Cerebellar cortex (tissue), 1 donor: ENCODE results near the gene FAM72C.
"Not testable (repeated sequence)": the region's sequence is repeated elsewhere in the genome, so short reads cannot be mapped to it uniquely, and the experiment has no call there.

Experiments
- DNase-seq: peaks from one replicate; pipeline ENCODE4 v3.0.0-alpha.2; 2015; ENCODE audit warnings: low spot score

FAM72C gene

DNA sequence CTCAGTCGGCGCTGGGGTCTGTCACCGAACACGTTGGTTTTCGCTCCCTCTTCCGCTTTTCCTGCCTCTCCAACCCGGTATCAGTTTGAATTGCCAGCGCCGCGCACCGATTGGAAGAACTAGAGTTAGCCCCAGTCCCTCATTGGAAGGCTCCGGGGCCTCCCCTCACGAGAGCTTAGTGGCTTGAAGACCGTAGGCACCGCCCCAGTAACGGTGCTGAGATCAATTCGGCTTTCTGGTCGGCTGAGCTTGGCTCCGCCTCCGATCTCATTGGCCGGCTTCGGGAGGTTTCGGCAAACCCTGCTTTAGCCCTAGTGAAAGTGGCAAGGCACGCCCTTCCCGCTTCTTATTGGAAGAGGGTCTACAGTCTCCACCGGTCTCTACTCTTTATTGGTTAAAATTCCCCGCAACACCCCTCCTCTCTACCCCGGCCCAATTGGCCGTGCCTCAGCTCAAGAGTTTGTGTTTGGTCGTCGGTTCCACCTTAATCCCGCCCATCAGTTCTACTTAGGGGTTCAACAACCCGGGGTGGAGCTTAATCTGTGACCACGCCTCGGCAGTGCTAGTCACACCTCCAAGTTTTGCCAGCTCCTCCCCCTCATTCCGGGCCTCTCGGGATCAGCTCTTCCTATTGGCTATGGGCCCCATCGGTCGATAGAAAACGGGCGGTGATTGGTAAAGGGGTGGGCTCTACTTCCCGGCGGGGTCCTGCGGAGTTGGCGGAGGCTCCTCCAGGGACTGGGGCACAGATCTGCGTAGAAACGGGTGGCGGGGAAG lies at the start of gene FAM72C:
FAM72C (minus strand) TSS at position 63 of the 777 bp plus-strand sequence. CDS start 845 bp downstream, outside the sequence.
- DNase-seq, result not testable (repeated sequence)

- DNase-seq, result not testable (repeated sequence)
Measured at GRCh38 chr1:144020001-144020738, 48.4 kb upstream of the FAM72C start.

GRCh38 chr1:144019101-144019500 lies 47.3 kb upstream of the FAM72C start:
- DNase-seq, result not testable (repeated sequence)

GRCh38 chr1:144015180-144015966 lies 43.6 kb upstream of the FAM72C start:
- not testable (repeated sequence) for DNase-seq

GRCh38 chr1:144014528-144014927 lies 42.7 kb upstream of the FAM72C start:
- not testable (repeated sequence) for DNase-seq

GRCh38 chr1:144014121-144014520 lies 42.3 kb upstream of the FAM72C start:
- not testable (repeated sequence) for DNase-seq

DNA sequence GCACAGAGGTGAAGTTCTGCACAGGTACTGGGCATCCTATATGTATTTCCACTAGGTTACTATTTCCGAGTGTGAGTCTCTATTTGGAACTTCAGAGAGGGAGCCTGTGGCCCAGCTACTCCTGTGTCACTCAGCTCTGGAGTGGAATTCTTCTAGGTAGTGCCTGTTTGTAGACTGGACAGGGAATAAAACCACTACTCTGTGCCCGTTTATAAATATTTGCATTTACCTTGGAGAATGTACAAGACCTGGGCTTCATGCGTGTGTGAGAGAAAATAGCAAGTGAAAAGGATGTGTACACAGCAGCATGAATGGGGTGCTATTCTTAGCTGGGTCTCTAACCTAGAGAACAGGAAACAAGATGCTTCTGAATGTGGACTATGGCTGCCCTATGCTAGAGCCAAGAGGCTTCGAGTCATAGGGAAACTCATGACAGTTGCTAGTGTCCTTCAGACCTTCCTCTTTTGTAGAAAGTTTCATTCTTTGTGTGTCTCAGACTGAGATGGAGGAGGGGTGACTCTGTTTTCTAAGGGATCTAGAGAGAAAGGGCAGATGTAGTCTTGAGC lies 40.5 kb upstream of the FAM72C start:
- not testable (repeated sequence) for DNase-seq

DNA sequence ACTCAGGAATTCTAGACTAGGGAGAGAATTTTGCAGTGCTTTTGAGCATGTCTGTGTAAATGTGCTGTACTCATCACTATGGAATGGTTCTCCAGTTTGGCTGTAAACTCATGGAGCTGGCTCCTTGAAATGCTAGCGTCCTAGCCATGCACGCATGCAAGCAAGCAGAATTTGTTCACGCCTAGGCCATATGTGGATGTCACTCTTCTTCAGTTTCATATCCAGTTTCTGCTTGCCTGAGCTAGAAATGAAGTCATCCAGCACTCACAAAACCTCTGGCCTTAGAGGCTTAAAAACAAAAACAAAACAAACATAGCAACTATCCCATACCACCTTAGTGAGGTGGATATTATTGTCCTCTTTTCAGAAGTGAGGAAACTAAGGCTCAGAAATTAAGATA lies 37.6 kb upstream of the FAM72C start:
- DNase-seq, result not testable (repeated sequence)

- DNase-seq, result not testable (repeated sequence)
Measured at GRCh38 chr1:144004259-144004658, 32.5 kb upstream of the FAM72C start.

- not testable (repeated sequence) for DNase-seq
Measured at GRCh38 chr1:144003306-144004029, 31.7 kb upstream of the FAM72C start.

- DNase-seq, result peak; percentile 19
Measured at GRCh38 chr1:144002141-144002881, 30.5 kb upstream of the FAM72C start.

- DNase-seq, result not testable (repeated sequence)
Measured at GRCh38 chr1:144001077-144001476, 29.3 kb upstream of the FAM72C start.

DNA sequence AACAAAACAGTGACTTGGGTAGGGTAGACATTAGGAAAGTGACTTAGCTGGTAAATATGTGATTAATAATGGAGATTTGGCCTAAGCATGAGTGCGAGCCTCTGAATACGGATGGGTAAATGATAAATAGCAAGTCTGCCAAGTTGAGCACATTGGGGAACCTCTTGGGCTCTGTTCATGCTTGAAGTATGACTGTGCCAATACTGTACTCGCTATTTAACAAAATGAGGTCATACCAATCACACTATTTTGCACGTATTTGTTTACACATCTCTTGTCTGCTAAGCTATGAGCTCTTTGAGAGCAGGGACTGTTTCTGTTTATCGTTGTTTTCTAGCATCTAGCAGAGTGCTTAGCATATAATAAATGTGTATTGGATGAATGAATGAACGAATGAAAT lies 24.2 kb upstream of the FAM72C start:
- DNase-seq, result not testable (repeated sequence)

DNA sequence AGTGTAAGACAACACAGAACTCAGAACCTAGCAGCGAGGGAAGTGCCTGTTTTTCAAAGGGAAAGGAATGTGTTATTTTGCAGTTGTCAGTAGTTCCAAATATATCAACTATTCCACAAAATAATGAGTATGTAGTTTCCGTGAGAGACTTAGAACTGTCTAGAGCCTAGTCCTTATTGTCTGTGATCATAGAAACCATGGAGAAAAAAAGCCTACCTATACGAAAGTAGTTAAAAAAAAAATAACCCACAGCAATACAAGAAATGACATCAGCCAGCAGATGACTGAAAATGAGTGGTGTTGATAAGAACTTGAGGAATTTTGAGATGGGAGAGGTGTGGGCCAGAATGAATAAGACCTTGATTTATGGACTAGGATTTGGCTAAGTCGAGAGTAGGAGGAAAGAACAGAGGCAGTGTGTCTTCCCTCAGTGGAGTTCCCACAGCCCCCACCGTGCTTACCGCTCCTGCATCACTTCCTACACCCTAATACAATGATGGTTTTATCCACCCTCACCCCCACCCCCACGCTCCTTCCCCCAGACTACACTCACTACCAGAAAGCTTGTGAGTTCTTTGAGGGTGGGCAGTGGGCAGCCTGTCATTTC lies 21.6 kb upstream of the FAM72C start:
- DNase-seq, result not testable (repeated sequence)

DNA sequence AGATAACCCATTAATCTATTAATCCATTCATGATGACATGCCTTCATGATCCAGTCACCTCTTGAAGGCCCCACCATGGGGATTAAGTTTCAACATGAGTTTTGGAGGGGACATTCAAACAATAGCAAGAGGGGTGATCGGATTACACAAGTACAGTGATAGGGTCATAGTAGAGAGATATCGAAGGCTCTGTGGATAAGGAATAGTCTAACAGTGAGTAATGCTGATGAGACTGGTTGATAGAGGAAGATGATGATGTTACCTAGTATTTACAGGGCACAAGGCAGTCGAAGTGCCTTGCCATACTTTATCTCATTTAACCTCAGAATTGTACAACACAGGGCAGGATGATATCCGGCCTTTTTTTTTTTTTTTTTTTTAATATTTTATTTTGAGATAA lies 18.9 kb upstream of the FAM72C start:
- not testable (repeated sequence) for DNase-seq

DNA sequence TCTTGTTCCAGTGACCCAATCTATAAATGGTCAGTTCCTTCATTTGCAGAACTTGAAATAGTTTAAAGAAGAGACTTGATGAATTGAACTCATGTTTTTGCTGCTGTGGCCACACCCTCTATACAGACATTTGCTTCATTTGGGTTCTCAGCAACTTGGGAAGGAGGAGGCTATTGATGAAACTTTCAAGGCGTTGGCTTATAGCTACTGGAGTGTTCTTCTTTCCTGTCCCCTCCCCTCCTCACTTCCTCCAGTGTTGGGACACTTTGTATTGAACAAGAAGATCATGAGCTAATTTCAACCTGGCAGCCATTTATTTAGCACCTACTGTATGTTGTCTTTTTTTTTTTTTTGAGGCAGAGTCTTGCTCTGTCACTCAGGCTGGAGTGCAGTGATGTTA lies 17.9 kb upstream of the FAM72C start:
- not testable (repeated sequence) for DNase-seq

- not testable (repeated sequence) for DNase-seq
Measured at GRCh38 chr1:143989427-143989712, 17.6 kb upstream of the FAM72C start.

- DNase-seq, result not testable (repeated sequence)
Measured at GRCh38 chr1:143988602-143989426, 17.0 kb upstream of the FAM72C start.

DNA sequence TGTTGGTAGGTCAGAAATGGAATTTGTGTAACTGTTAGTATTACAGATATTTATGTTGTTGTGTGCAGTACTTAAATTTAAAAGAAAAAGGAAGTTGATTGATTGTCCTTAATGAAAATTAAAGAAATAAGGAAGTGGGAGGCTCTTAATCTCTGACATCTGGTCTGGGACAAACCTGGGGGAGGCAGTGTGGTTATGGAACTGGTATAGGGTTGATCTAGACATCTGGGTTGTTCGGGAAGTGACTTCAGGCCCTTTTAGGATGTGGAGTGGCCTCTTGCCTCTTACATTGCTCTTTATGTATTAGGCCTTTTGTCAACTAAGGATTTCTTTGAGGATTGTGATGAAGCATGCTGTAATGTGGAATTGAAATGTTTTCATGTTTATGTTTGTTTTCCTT lies 16.1 kb upstream of the FAM72C start:
- DNase-seq, result not testable (repeated sequence)
